GM12891 (cell line): ENCODE results near the gene TLNRD1.
A peak's percentile ranks its signal among the peaks of the same experiment; 100 is the strongest.

Experiments
- DNase-seq: peaks from one replicate; pipeline ENCODE4 v3.0.0; 2011; ENCODE audit warnings: low spot score; ENCODE audit not compliant: insufficient read length
- FAIRE-seq: peaks from 2 replicates; lab custom pipeline; 2011; peaks lifted over from hg19 to GRCh38; lab: Jason Lieb, UNC
- PAX5 ChIP-seq: IDR thresholded peaks from 2 replicates; pipeline ENCODE4 v1.6.1; 2011; ENCODE audit warnings: low read length, moderate library complexity, mild to moderate bottlenecking; ENCODE audit not compliant: insufficient read depth, severe bottlenecking
- POLR2A ChIP-seq: IDR thresholded peaks from 2 replicates; pipeline ENCODE4 v1.6.1; 2011; ENCODE audit warnings: low read depth, low read length, control low read depth
- POLR2AphosphoS5 ChIP-seq: IDR thresholded peaks from 2 replicates; pipeline ENCODE4 v1.6.1; 2011; ENCODE audit warnings: low read depth, low read length, control low read depth
- POU2F2 ChIP-seq: IDR thresholded peaks from 2 replicates; pipeline ENCODE4 v1.6.1; 2011; ENCODE audit warnings: low read depth, mild to moderate bottlenecking, control low read depth, low read length, moderate library complexity
- SPI1 ChIP-seq: IDR thresholded peaks from 2 replicates; pipeline ENCODE4 v1.6.1; 2011; ENCODE audit warnings: low read depth, low read length, control low read depth
- TAF1 ChIP-seq: IDR thresholded peaks from 2 replicates; pipeline ENCODE4 v1.6.1; 2011; ENCODE audit warnings: low read depth, low read length, control low read depth

TLNRD1 gene

GRCh38 chr15:81037952-81038743 lies 37.4 kb downstream of the TLNRD1 start:
- DNase-seq (no peak), FAIRE-seq (no peak)
- no peak for TF ChIP-seq PAX5
- no peak for TF ChIP-seq POLR2A
- TF ChIP-seq POU2F2: no peak
- no peak for TF ChIP-seq POLR2AphosphoS5
- TF ChIP-seq SPI1: no peak

- no peak for DNase-seq
- TF ChIP-seq POU2F2: no peak
- TF ChIP-seq TAF1: no peak
- TF ChIP-seq POLR2A: no peak
- no peak for TF ChIP-seq PAX5
- no peak for TF ChIP-seq POLR2AphosphoS5
- TF ChIP-seq SPI1: no peak
- FAIRE-seq: peak; percentile 74
These were observed 38.4 kb downstream of the TLNRD1 start for GRCh38 chr15:81038975-81039607.

- no peak for FAIRE-seq
These were observed 40.0 kb downstream of the TLNRD1 start for GRCh38 chr15:81040757-81041156.

GRCh38 chr15:81043281-81043934 lies 42.7 kb downstream of the TLNRD1 start:
- no peak for FAIRE-seq
- TF ChIP-seq POU2F2: no peak
- no peak for TF ChIP-seq SPI1
- no peak for TF ChIP-seq POLR2AphosphoS5
- no peak for TF ChIP-seq POLR2A
- no peak for TF ChIP-seq PAX5
- TF ChIP-seq TAF1: no peak
- no peak for DNase-seq

More at GRCh38 chr15:81040757-81041156, 40.0 kb downstream of the TLNRD1 start:
- no peak for DNase-seq
- no peak for TF ChIP-seq POLR2A
- TF ChIP-seq SPI1: no peak
- TF ChIP-seq TAF1: no peak
- no peak for TF ChIP-seq POLR2AphosphoS5
- TF ChIP-seq PAX5: no peak
- TF ChIP-seq POU2F2: no peak

GRCh38 chr15:81043935-81044575 lies 43.3 kb downstream of the TLNRD1 start:
- FAIRE-seq (no peak), DNase-seq (no peak)
- TF ChIP-seq POLR2AphosphoS5 (no peak), TAF1 (no peak), POLR2A (no peak), PAX5 (no peak), POU2F2 (no peak), SPI1 (no peak)

- FAIRE-seq (no peak), DNase-seq (no peak)
- TF ChIP-seq POLR2A: no peak
- no peak for TF ChIP-seq POU2F2
These were observed 45.6 kb downstream of the TLNRD1 start for GRCh38 chr15:81046290-81046689.

- no peak for TF ChIP-seq POLR2AphosphoS5
- no peak for TF ChIP-seq TAF1
- no peak for TF ChIP-seq SPI1
- TF ChIP-seq POU2F2: no peak
- TF ChIP-seq POLR2A: no peak
- no peak for TF ChIP-seq PAX5
- no peak for FAIRE-seq
These were observed 47.2 kb downstream of the TLNRD1 start for GRCh38 chr15:81047928-81048327.

GRCh38 chr15:81049835-81050234 lies 49.1 kb downstream of the TLNRD1 start:
- DNase-seq (no peak), FAIRE-seq (no peak)

More at GRCh38 chr15:81047928-81048327, 47.2 kb downstream of the TLNRD1 start:
- no peak for DNase-seq

GRCh38 chr15:81050259-81050658 lies 49.5 kb downstream of the TLNRD1 start:
- TF ChIP-seq SPI1 (no peak), POU2F2 (no peak), TAF1 (no peak), POLR2A (no peak), PAX5 (no peak), POLR2AphosphoS5 (no peak)
- FAIRE-seq (no peak), DNase-seq (no peak)

More at GRCh38 chr15:81049835-81050234, 49.1 kb downstream of the TLNRD1 start:
- TF ChIP-seq TAF1: no peak
- TF ChIP-seq POLR2AphosphoS5: no peak
- TF ChIP-seq PAX5: no peak
- no peak for TF ChIP-seq POU2F2
- no peak for TF ChIP-seq POLR2A
- TF ChIP-seq SPI1: no peak
